ENCODE measurements around the gene ZNF174.
A peak's percentile ranks its signal among the peaks of the same experiment; 100 is the strongest.

Gene ZNF174

GRCh38 chr16:3400779-3401688, at the start of gene ZNF174, which contains the start of gene ZSCAN32:
ZNF174 (plus strand) TSS chr16:3401215; CDS start chr16:3402005, 790 bp downstream.
ZSCAN32 (minus strand) TSS chr16:3401004; CDS start chr16:3397557, 3,447 bp downstream.
- DNase-seq: peak; percentile 99

DNA sequence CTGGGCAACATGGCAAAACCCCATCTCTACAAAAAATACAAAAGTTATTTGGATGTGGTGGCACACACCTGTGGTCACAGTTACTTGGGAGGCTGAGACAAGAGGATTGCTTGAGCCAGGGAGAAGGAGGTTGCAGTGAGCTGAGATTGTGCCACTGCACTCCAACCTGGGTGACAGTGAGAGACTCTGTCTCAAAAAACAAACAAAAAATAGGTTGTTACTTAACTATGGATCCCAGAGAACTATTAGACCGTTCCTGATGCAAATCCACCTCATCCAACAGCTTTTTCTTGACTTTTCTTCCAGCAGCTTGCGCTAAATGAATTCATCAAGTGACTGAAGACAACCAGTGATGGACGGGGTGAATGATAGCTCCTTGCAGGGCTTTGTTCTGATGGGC, 45.4 kb upstream of the ZNF174 start, which contains the start of gene OR2C1:
Gene OR2C1 (plus strand): TSS at position 301 of the 400 bp plus-strand sequence. CDS start 52 bp downstream, at position 353.
- DNase-seq: no peak

GRCh38 chr16:3356118-3356517, 44.9 kb upstream of the ZNF174 start:
- DNase-seq: no peak

- no peak for DNase-seq
Observed at GRCh38 chr16:3358871-3359270, 42.1 kb upstream of the ZNF174 start.

- DNase-seq: no peak
Observed at GRCh38 chr16:3362931-3363330, 38.1 kb upstream of the ZNF174 start.

GRCh38 chr16:3363793-3364192, 37.2 kb upstream of the ZNF174 start:
- no peak for DNase-seq

- peak; percentile 86 for DNase-seq
Observed at GRCh38 chr16:3364774-3365427, 36.1 kb upstream of the ZNF174 start.

DNA sequence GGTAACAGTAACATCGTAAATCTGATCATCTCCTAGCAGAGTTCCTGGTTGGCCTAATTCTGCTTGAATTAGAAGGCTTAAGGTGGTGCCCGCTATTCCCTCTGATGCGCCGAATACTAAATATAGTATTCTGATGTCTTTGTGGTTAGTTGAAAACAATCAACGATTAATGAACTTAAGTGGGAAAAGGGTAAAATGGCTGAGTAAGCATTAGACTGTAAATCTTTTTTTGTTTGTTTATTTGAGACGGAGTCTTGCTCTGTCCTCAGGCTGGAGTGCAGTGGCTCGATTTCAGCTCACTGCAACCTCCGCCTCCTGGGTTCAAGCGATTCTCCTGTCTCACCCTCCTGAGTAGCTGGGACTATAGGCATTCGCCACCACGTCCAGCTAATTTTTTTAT, 31.9 kb upstream of the ZNF174 start:
- DNase-seq: no peak

- DNase-seq: no peak
Observed at GRCh38 chr16:3375680-3376079, 25.3 kb upstream of the ZNF174 start.

DNA sequence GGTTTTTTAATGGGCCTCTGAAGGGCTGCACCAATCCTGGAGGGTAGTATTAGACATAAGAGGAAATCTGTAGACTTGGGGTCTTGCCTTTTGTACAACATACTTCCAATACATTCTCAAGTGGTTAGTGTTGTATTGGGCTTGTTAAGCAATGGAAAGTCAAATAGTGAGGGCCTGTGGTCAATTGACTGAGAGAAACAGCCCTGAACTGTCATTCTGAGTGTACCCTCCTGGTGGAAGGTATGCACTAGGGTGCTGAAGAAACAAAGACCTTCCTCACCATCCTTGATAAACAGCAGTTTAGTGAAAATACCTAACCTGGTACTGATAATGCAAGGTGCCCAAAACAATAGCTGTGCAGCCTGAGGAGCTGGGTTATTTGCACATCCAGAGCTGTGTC, 23.1 kb upstream of the ZNF174 start:
- no peak for DNase-seq

- no peak for DNase-seq
Observed at GRCh38 chr16:3383045-3383448, 18.0 kb upstream of the ZNF174 start.

- no peak for DNase-seq
Observed at GRCh38 chr16:3388325-3388724, 12.7 kb upstream of the ZNF174 start.

GRCh38 chr16:3389663-3390338, 11.2 kb upstream of the ZNF174 start:
- DNase-seq: no peak

DNA sequence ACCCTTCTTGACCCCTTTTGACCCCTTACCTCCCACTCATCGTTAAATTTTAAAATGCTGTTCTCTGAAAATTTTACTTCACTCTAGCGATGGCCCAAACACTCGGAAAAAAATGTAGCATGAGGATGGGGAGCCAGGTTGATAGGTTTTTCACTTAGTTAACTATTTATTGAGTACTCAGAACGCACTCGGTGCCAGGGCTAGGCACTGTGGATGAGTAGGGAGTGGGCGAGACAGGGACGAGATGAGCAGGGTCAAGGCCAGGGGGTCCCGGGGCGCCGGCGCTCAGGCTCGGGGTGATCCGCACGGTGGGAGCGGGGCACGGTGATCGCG, 603 bp upstream of the ZNF174 start:
- DNase-seq: no peak

DNA sequence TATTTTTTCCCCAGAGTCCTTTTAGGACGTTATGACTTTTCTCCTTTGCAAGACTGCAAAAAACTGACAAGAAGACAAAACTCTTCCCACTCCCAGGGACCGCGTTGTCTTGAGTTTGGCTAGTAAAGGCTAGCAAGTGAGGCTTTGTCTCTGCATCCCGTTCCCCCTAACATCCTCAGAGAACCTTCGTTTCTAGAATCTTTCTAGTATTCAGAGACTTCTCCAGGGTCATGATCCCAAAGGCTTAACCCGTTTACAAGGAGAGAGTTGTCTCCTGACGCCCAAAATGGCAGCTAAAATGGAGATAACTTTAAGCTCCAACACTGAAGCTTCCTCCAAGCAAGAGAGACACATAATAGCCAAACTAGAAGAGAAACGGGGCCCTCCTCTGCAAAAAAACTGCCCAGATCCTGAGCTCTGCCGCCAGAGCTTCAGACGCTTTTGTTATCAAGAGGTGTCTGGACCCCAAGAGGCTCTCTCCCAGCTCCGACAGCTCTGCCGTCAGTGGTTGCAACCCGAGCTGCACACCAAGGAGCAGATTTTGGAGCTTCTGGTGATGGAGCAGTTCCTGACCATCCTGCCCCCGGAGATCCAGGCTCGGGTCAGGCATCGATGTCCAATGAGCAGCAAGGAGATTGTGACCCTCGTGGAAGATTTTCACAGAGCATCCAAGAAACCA, 843 bp downstream of the ZNF174 start:
- peak; percentile 27 for DNase-seq

- no peak for DNase-seq
Observed at GRCh38 chr16:3408561-3409197, 7.7 kb downstream of the ZNF174 start.

GRCh38 chr16:3413730-3414379, 12.8 kb downstream of the ZNF174 start:
- DNase-seq: no peak

DNA sequence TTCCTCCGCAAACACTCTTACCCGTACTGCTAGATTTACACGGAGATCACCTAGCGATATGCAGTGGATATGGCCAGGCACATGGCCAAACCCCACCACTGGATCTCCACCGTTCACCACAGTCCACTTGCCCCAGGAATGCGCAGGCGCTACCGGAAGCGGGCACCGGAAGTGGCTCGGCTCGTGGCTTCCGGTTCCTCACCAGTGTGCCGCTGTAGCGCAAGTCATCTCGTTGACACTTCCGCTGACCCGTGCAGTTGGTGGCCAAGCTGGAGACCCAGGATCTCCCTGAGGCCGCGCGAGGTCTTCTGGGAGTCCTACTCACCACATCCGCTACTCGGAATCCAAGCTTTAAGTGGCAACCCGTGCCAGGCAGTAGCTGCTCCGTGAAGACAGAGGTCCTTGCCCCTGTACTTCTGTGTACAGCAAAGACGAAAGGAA, 30.8 kb downstream of the ZNF174 start:
- peak; percentile 80 for DNase-seq

DNA sequence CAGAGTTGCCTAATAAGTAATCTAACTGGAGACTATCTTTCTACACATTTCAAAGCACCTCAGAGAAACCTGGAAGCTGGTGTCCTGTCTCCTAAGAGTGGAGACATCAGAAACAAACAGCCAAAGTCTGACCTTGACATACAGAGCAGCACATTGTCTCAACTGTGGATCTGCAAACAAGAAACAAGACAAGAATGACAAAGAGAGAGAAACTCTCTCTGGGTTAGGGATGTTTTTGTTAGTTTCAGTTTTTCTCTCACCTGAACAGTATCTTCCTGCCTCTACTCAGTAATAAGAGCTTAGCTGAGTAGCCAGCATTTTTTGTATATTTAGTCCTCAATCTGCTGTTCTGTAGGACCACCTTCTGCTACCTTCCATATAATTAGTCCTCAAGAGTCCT, 33.4 kb downstream of the ZNF174 start:
- no peak for DNase-seq

GRCh38 chr16:3439637-3440036, 38.6 kb downstream of the ZNF174 start:
- DNase-seq: no peak

DNA sequence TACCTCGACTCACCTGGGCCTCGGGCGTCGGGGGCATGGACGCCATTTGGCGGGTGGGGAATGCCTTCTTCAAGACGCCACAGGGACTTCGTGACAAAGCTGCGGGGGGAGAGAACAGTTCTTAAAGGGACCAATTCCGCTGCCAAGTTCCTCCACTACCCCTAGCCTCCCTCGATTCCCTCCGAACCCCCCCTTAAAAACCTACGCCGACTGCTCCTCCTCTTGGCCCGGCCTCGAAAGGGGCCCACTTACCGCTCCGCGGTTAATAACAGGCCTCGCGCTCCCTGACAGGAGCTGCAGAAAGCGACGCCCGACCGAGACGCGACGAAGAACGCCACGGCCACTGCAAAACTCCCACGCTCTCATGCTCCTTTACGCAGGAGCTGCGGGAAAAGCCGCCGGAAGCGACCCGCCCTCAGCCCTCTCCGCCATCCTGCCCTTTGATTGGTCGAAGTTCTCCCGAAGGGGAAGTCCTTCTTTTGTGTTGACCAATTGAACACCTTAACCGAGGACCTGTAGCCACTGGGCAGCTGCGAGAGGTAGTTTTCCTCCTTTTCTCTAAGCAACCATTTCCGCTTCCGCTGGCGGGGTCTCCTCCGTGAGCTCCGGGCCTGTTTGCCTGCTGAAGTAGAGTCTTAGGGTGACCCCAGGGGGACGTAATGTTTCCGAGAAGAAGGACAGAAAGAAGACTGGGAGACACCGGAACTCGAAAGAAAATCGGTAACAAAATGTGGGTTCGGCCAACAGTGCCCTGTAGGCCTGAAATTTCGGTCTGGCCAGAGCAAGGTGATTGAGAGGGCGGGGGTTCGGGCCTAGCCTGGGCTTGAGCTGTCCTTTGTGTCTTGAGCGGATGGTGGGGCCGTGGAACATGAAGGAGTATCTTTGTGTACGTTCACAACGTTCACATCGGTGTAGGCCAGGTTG, 42.4 kb downstream of the ZNF174 start, which contains the start of the genes NAA60 and ZNF597:
Gene NAA60 (plus strand): TSS at position 573 of the 924 bp plus-strand sequence. CDS start 32,548 bp downstream, outside the sequence.
Gene ZNF597 (minus strand): TSS at position 397 of the 924 bp plus-strand sequence. CDS start 351 bp downstream, at position 46.
- peak; percentile 81 for DNase-seq
